ENCODE data around the gene TEX44. TPM values are rescaled to one million over a fixed set of nuclear protein-coding genes. Genes with fewer than 3 reads are reported as not detected.

TEX44 gene
- total and polyA plus RNA-seq, 2 of the 13 experiments (the other 11 are each of a cell fraction or from before 2014, with no cell fraction given): not detected

- no peak for TF ChIP-seq GFI1 (CRISPR knock-in tag; IDR thresholded peaks at IDR 0.05; ENCODE audit: borderline replicate concordance)
- no peak for TF ChIP-seq ZNF569 (CRISPR knock-in tag; IDR thresholded peaks at IDR 0.05; ENCODE audit: borderline replicate concordance)
- no peak for TF ChIP-seq SMC3 (IDR thresholded peaks at IDR 0.05; ENCODE audit: low read length)
- TF ChIP-seq, protein P1, sequence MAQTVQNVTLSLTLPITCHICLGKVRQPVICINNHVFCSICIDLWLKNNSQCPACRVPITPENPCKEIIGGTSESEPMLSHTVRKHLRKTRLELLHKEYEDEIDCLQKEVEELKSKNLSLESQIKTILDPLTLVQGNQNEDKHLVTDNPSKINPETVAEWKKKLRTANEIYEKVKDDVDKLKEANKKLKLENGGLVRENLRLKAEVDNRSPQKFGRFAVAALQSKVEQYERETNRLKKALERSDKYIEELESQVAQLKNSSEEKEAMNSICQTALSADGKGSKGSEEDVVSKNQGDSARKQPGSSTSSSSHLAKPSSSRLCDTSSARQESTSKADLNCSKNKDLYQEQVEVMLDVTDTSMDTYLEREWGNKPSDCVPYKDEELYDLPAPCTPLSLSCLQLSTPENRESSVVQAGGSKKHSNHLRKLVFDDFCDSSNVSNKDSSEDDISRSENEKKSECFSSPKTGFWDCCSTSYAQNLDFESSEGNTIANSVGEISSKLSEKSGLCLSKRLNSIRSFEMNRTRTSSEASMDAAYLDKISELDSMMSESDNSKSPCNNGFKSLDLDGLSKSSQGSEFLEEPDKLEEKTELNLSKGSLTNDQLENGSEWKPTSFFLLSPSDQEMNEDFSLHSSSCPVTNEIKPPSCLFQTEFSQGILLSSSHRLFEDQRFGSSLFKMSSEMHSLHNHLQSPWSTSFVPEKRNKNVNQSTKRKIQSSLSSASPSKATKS (CRISPR knock-in tag; IDR thresholded peaks at IDR 0.05): no peak
- TF ChIP-seq ZBTB7A (CRISPR knock-in tag; IDR thresholded peaks at IDR 0.05): no peak
- TF ChIP-seq KMT2A (CRISPR knock-in tag; IDR thresholded peaks at IDR 0.05): no peak
- TF ChIP-seq, protein P2, sequence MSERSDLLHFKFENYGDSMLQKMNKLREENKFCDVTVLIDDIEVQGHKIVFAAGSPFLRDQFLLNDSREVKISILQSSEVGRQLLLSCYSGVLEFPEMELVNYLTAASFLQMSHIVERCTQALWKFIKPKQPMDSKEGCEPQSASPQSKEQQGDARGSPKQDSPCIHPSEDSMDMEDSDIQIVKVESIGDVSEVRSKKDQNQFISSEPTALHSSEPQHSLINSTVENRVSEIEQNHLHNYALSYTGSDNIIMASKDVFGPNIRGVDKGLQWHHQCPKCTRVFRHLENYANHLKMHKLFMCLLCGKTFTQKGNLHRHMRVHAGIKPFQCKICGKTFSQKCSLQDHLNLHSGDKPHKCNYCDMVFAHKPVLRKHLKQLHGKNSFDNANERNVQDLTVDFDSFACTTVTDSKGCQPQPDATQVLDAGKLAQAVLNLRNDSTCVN (CRISPR knock-in tag; IDR thresholded peaks at IDR 0.05; ENCODE audit: borderline replicate concordance): no peak
- no peak for TF ChIP-seq ZBTB21 (CRISPR knock-in tag; IDR thresholded peaks at IDR 0.05)
- no peak for TF ChIP-seq ARNT (IDR thresholded peaks at IDR 0.05)
- no peak for TF ChIP-seq ZNF451 (CRISPR knock-in tag; IDR thresholded peaks at IDR 0.05)
- no peak for TF ChIP-seq IKZF4 (CRISPR knock-in tag; IDR thresholded peaks at IDR 0.05; ENCODE audit: borderline replicate concordance, low read depth, not compliant biosample characterization)
- TF ChIP-seq ZNF101 (CRISPR knock-in tag; IDR thresholded peaks at IDR 0.05; ENCODE audit: borderline replicate concordance, low read depth): no peak
- no peak for TF ChIP-seq TRIM24 (CRISPR knock-in tag; IDR thresholded peaks at IDR 0.05)
- 0 out of 2 replicates have a peak, but pooled peaks have one; percentile 34 for TF ChIP-seq HDAC1 (CRISPR knock-in tag; IDR thresholded peaks at IDR 0.05)
- no peak for TF ChIP-seq ZFP90 (CRISPR knock-in tag; IDR thresholded peaks at IDR 0.05; ENCODE audit: borderline replicate concordance)
- no peak for TF ChIP-seq JDP2 (CRISPR knock-in tag; IDR thresholded peaks at IDR 0.05; ENCODE audit: borderline replicate concordance)
- no peak for TF ChIP-seq RFX3 (CRISPR knock-in tag; IDR thresholded peaks at IDR 0.05)
- TF ChIP-seq GATAD2A (CRISPR knock-in tag; IDR thresholded peaks at IDR 0.05): no peak
- TF ChIP-seq ZBTB46 (CRISPR knock-in tag; IDR thresholded peaks at IDR 0.05; ENCODE audit: borderline replicate concordance): no peak
- peak; percentile 53; the same call in 1 of the 2 replicates for TF ChIP-seq ZMYM3 (CRISPR knock-in tag; IDR thresholded peaks at IDR 0.05)
- TF ChIP-seq RBAK (CRISPR knock-in tag; IDR thresholded peaks at IDR 0.05): no peak
- TF ChIP-seq BCL6 (CRISPR knock-in tag; IDR thresholded peaks at IDR 0.05): no peak
- TF ChIP-seq HIVEP1 (CRISPR knock-in tag; IDR thresholded peaks at IDR 0.05): no peak
- TF ChIP-seq NFKBIZ (CRISPR knock-in tag; IDR thresholded peaks at IDR 0.05): no peak
- no peak for TF ChIP-seq SIN3B (IDR thresholded peaks at IDR 0.05; ENCODE audit: low read length)
- no peak for TF ChIP-seq SIX4 (CRISPR knock-in tag; IDR thresholded peaks at IDR 0.05)
- no peak for TF ChIP-seq ZMAT3 (CRISPR knock-in tag; conservative IDR thresholded peaks at IDR 0.05)
- TF ChIP-seq KLF16 (CRISPR knock-in tag; IDR thresholded peaks at IDR 0.05): no peak
Measured at GRCh38 chr2:231617059-231617926, 24.6 kb downstream of the TEX44 start (continued).
